ENCODE results near the gene MLLT10. TPM values are rescaled to one million over a fixed set of nuclear protein-coding genes. Genes with fewer than 3 reads are reported as not detected.

The MLLT10 gene
- total RNA-seq, 1 donor from 2014 or later = 43.9 TPM

DNA sequence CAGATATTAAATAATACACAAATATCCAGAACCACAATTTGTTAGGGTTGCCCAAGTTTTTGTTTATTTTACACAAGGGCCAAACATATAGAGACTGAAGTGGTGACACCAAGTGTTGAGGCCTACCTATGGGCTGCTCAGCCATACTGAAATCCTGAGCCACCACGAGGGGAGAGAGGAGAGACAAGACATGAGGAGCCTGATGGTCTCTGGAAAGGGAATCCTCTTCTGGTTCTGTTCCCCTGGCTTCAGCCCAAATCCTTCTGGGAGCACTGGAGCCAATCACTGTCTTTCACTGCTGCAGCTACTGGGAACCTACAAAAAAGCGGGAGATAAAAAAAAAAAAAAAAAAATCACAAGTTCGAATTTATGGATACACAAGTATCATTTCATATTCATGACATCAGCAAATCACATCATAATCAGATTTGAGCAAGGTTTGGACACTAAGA is 10.4 kb upstream of the MLLT10 start:
- peaks cover 57% of the 10 kb centered on the region for H3K4me1 Mint-ChIP-seq (ENCODE audit: unreplicated experiment)
- peak; percentile 30 for DNase-seq (ENCODE audit: extremely low spot score, unreplicated experiment)
- TF ChIP-seq, protein P1, sequence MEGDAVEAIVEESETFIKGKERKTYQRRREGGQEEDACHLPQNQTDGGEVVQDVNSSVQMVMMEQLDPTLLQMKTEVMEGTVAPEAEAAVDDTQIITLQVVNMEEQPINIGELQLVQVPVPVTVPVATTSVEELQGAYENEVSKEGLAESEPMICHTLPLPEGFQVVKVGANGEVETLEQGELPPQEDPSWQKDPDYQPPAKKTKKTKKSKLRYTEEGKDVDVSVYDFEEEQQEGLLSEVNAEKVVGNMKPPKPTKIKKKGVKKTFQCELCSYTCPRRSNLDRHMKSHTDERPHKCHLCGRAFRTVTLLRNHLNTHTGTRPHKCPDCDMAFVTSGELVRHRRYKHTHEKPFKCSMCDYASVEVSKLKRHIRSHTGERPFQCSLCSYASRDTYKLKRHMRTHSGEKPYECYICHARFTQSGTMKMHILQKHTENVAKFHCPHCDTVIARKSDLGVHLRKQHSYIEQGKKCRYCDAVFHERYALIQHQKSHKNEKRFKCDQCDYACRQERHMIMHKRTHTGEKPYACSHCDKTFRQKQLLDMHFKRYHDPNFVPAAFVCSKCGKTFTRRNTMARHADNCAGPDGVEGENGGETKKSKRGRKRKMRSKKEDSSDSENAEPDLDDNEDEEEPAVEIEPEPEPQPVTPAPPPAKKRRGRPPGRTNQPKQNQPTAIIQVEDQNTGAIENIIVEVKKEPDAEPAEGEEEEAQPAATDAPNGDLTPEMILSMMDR (IDR thresholded peaks at IDR 0.05) = no peak

DNA sequence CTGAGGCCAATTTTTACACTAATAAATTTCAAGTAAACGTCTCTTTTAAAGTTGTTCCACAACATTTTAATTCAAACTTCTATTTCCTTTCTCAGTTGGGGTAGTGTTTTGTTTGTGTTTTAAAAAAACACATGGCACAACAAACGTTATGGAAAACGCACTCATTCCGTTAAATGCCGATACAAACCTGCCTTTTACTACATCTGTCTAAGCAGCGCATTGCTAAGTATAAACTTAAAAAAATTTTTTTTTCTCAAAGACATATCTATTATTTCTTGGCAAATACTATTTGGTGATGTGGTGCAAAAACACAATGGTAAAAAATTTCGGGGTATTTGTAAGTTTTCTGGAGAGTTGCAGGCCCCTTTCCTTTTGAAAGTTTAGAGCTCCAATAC is 9.9 kb upstream of the MLLT10 start:
- TF ChIP-seq, protein P1 (IDR thresholded peaks at IDR 0.05) = no peak
- H3K9me3 Mint-ChIP-seq (ENCODE audit: unreplicated experiment) = no peaks in the 10 kb centered on the region
- H3K27ac Mint-ChIP-seq (ENCODE audit: unreplicated experiment) = peak overlapping the region; percentile 96
- no peaks in the 10 kb centered on the region for H3K36me3 Mint-ChIP-seq (ENCODE audit: unreplicated experiment)
- DNase-seq (ENCODE audit: extremely low spot score, unreplicated experiment) = no peak
- H3K27me3 Mint-ChIP-seq (ENCODE audit: unreplicated experiment) = no peaks in the 10 kb centered on the region
- peak overlapping the region; percentile 80 for H3K4me3 Mint-ChIP-seq (ENCODE audit: unreplicated experiment)
- peaks cover 57% of the 10 kb centered on the region for H3K4me1 Mint-ChIP-seq (ENCODE audit: unreplicated experiment)

More for the DNA sequence above, 10.4 kb upstream of the MLLT10 start:
- H3K27me3 Mint-ChIP-seq (ENCODE audit: unreplicated experiment) = no peaks in the 10 kb centered on the region
- peak overlapping the region; percentile 96 for H3K27ac Mint-ChIP-seq (ENCODE audit: unreplicated experiment)
- peak overlapping the region; percentile 80 for H3K4me3 Mint-ChIP-seq (ENCODE audit: unreplicated experiment)
- H3K36me3 Mint-ChIP-seq (ENCODE audit: unreplicated experiment) = no peaks in the 10 kb centered on the region
- H3K9me3 Mint-ChIP-seq (ENCODE audit: unreplicated experiment) = no peaks in the 10 kb centered on the region

DNA sequence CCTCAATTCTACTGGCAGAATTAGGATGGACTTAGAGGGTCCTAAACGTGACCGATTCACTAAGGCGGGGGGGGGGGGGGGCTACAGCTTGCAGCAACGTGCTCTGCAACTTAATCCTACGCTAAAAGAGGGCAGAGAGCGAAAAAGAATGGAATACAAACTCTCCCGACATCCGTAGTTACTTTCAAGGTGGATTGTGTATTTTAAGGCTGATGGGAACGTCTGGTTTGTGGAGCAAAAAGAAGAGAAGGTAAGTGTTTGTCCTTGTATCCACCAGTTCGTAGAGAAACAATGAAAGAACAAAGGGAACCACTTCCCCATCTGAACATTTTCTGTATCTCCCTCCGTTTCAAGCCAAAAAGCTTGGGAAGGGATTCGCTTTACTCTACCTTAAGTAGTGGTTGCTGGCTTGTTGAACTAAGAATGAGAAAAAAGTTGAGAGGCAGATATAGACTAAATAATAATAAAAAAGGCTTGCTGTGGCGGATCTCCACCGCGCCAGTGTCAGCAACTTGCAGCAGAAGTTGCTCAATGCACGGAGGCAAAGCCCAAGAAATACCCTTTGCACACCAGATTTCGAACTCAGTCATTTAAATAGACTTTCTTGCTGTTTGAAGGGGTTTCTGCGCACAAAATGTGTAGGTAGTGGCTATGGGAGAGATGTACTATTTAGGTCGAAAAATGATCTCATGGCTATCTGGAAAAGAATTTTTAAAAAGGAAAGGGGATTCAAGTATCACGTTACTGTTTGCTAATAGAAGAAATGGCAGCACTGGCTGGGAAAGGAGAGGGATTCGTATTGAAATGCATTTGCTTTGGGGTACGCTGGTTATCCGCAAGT is 9.3 kb upstream of the MLLT10 start:
- Mint-ChIP-seq H3K4me1 (ENCODE audit: unreplicated experiment) (peaks cover 56% of the 10 kb centered on the region), H3K36me3 (ENCODE audit: unreplicated experiment) (no peaks in the 10 kb centered on the region), H3K27ac (ENCODE audit: unreplicated experiment) (peak overlapping the region; percentile 96), H3K27me3 (ENCODE audit: unreplicated experiment) (no peaks in the 10 kb centered on the region), H3K9me3 (ENCODE audit: unreplicated experiment) (no peaks in the 10 kb centered on the region), H3K4me3 (ENCODE audit: unreplicated experiment) (peak overlapping the region; percentile 80)
- no peak for DNase-seq (ENCODE audit: extremely low spot score, unreplicated experiment)
- TF ChIP-seq, protein P1 (IDR thresholded peaks at IDR 0.05) = no peak

DNA sequence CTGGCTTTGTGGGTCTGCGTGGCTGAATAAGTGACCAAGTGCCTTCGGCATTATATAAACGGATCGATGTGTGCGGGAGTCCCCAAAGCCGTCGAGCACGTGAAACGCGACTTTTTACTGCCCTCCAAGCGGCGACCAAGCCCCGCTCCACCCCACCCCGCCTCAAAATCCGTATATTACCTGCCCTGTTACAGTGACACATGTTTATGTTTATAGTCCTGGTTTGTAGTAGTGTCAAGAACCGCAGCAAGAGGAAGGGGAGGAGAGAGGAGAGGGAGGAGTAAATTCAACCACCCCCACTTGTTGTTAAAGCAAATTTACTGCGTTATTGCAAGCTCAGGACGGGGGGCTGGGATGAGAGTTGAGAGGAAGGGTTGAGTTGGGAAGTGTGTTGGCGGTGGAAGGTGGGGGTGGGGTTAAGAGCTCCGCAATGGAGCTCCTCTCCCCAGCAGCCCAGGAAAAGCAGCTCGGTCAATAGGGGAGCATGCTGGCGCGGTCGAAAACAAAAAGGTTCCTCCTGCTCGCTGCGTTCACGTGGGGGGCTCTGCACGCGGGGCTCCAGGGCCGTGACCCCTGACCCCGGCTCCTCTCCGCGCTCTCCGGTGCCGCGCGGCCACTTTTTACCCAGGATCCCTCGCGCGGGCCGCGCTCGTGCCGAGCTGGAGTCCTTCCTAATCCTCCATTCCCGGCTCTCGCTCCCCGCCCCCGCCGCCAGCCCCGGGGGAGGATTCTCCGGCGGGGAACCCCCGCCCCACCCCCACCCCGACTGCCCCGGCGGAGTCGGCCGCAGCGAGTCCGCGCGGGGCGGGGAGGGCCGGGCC is 8.5 kb upstream of the MLLT10 start, which contains the start of gene SKIDA1:
TSS of gene SKIDA1 (minus strand) at position 316 of the 821 bp plus-strand sequence. CDS start 7,860 bp downstream, outside the sequence.
- H3K4me3 Mint-ChIP-seq (ENCODE audit: unreplicated experiment) = peak within 1 kb of the TSS; percentile 83
- DNase-seq (ENCODE audit: extremely low spot score, unreplicated experiment) = no peak
- H3K27me3 Mint-ChIP-seq (ENCODE audit: unreplicated experiment) = no peaks in the 10 kb centered on the region
- H3K9me3 Mint-ChIP-seq (ENCODE audit: unreplicated experiment) = no peaks in the 10 kb centered on the region
- peaks cover 53% of the 10 kb centered on the region for H3K4me1 Mint-ChIP-seq (ENCODE audit: unreplicated experiment)
- no peaks in the 10 kb centered on the region for H3K36me3 Mint-ChIP-seq (ENCODE audit: unreplicated experiment)
- peak within 1 kb of the TSS; percentile 99 for H3K27ac Mint-ChIP-seq (ENCODE audit: unreplicated experiment)
- TF ChIP-seq, protein P1 (IDR thresholded peaks at IDR 0.05) = no peak

All from osteocyte (in vitro differentiated cells).